GM12878 (cell line): ENCODE data around the gene PRDM16. TPM values are rescaled to one million over a fixed set of nuclear protein-coding genes. Genes with fewer than 3 reads are reported as not detected.

ENCODE experiments used
- ATAC-seq: fragments of 200-7000 bp; cut with Tn5 transposase; 3 replicates; pipeline ENCODE4 v1.9.1; 2020; ENCODE audit warnings: mild to moderate bottlenecking, moderate library complexity
- BruUV-seq: library from RNA; stranded (reverse); fragments of 400-500 nt; replicated peaks from 2 replicates; lab custom pipeline; 2021; lab: Mats Ljungman, UMichigan
- CTCF ChIA-PET: fragments of 300-600 bp; sonication (Branson Sonifier 250); formaldehyde crosslinking; extraction: SDS; loops from one replicate; lab custom pipeline; 2021; ENCODE audit warnings: inconsistent platforms; lab: Yijun Ruan, JAX
- POLR2A ChIA-PET: fragments of 350-600 bp; formaldehyde crosslinking; extraction: SDS; loops from one replicate; lab custom pipeline; 2021; ENCODE audit warnings: inconsistent platforms; lab: Charles Lee
- RAD21 ChIA-PET: fragments of 300-600 bp; sonication (Branson Sonifier 250); formaldehyde crosslinking; loops from one replicate; lab custom pipeline; 2023; ENCODE audit warnings: antibody characterized with exemption; ENCODE audit not compliant: unreplicated experiment; lab: Charles Lee
- SMC1A ChIA-PET: fragments of 300-600 bp; sonication (Branson Sonifier 250); formaldehyde crosslinking; loops from one replicate; lab custom pipeline; 2023; ENCODE audit not compliant: unreplicated experiment, uncharacterized antibody; lab: Charles Lee
- DNase-seq: peaks from one replicate; pipeline ENCODE4 v3.0.0-alpha.2; 2011; ENCODE audit warnings: low read depth, low spot score
- FAIRE-seq: peaks from 3 replicates; lab custom pipeline; 2011; peaks lifted over from hg19 to GRCh38; lab: Jason Lieb, UNC
- H2AFZ ChIP-seq: 2 replicates; pipeline ENCODE4 v1.6.0; 2011; ENCODE audit warnings: low read depth, low read length, control low read depth; ENCODE audit not compliant: control insufficient read depth
- H3K27ac ChIP-seq: 2 replicates; pipeline ENCODE4 v1.5.1; 2011; ENCODE audit warnings: control low read depth; ENCODE audit not compliant: control insufficient read depth, insufficient read depth
- H3K27me3 ChIP-seq, 2 experiments: replicated peaks in 1 of 2; 2 replicates each; pipeline versions ENCODE4 v1.6.0 to v1.6.1; 2011; ENCODE audit warnings: low read length in 1 of 2; ENCODE audit not compliant: control insufficient read depth in 2 of 2, insufficient read depth in 2 of 2
- H3K36me3 ChIP-seq, 2 experiments: 2 replicates each; pipeline ENCODE4 v1.5.1; 2011; ENCODE audit warnings: low read length in 1 of 2; ENCODE audit not compliant: control insufficient read depth in 2 of 2, insufficient read depth in 2 of 2
- H3K4me1 ChIP-seq: 2 replicates; pipeline ENCODE4 v1.6.1; 2011; ENCODE audit warnings: mild to moderate bottlenecking, low read length, moderate library complexity, mixed read lengths; ENCODE audit not compliant: control insufficient read depth, insufficient read depth
- H3K4me2 ChIP-seq: 2 replicates; pipeline ENCODE4 v1.6.0; 2011; ENCODE audit warnings: control low read depth; ENCODE audit not compliant: control insufficient read depth, insufficient read depth
- H3K4me3 ChIP-seq: fragments of 200-600 bp; sonication (generic); 2 replicates; pipeline ENCODE4 v1.5.1; 2016
- H3K79me2 ChIP-seq: 2 replicates; pipeline ENCODE4 v1.6.0; 2011; ENCODE audit warnings: low read length; ENCODE audit not compliant: control insufficient read depth, insufficient read depth
- H3K9ac ChIP-seq: 2 replicates; pipeline ENCODE4 v1.8.0; 2011; ENCODE audit warnings: low read length, control low read depth, mixed read lengths; ENCODE audit not compliant: control insufficient read depth, insufficient read depth
- H3K9me3 ChIP-seq: replicated peaks from 3 replicates; pipeline ENCODE4 v1.5.1; 2011; ENCODE audit warnings: mild to moderate bottlenecking, low read length; ENCODE audit not compliant: control insufficient read depth, insufficient read depth
- H4K20me1 ChIP-seq: 2 replicates; pipeline ENCODE4 v1.6.0; 2011; ENCODE audit not compliant: control insufficient read depth, insufficient read depth
- MYB ChIP-seq: fragments of 150-350 bp; IDR thresholded peaks from 2 replicates; pipeline ENCODE4 v1.6.1; 2014; ENCODE audit warnings: mild to moderate bottlenecking, low read depth, low read length, borderline replicate concordance
- NBN ChIP-seq: fragments of 450-650 bp; IDR thresholded peaks from 2 replicates; pipeline ENCODE4 v1.6.1; 2016
- RELA ChIP-seq: fragments of 450-650 bp; IDR thresholded peaks from 2 replicates; pipeline ENCODE4 v1.8.0; 2014; ENCODE audit warnings: borderline replicate concordance; ENCODE audit not compliant: partially characterized antibody
- SIN3A ChIP-seq: IDR thresholded peaks from 2 replicates; pipeline ENCODE4 v1.6.1; 2012; ENCODE audit warnings: low read depth, low read length, improper control_type of control experiment
- SUZ12 ChIP-seq: fragments of 200-600 bp; sonication (generic); IDR thresholded peaks from one replicate; pipeline ENCODE4 v1.6.1; 2018; ENCODE audit warnings: antibody characterized with exemption, mild to moderate bottlenecking; ENCODE audit not compliant: unreplicated experiment
- ZNF384 ChIP-seq: IDR thresholded peaks from 2 replicates; pipeline ENCODE4 v1.6.1; 2012; ENCODE audit warnings: low read depth, mild to moderate bottlenecking, low read length, improper control_type of control experiment, borderline replicate concordance
- WGBS: methylation state at CpG from one replicate; pipeline ENCODE4 v1.1.6; 2016; ENCODE audit warnings: low lambda C conversion rate; ENCODE audit not compliant: insufficient replicate concordance, insufficient coverage; ENCODE audit errors: missing lambda C conversion rate; 5-methylcytosine and 5-hydroxymethylcytosine counted together
- in situ Hi-C: fragments of 300-500 bp; cut with MboI; formaldehyde crosslinking; loops from 9 replicates; pipeline ENCODE4 v1.14.3; 2018; ENCODE audit warnings: mixed read lengths
- intact Hi-C: fragments of 100-400 bp; cut with micrococcal nuclease; formaldehyde crosslinking; loops from one replicate; pipeline ENCODE4 v1.14.2; 2022; ENCODE audit not compliant: unreplicated experiment
- polyA plus RNA-seq, 11 experiments: library from polyadenylated mRNA; depleted of rRNA in 4 of 11; unstranded in 6 of 11; stranded (reverse) in 5 of 11; fragments of >200 nt; fragmentation: Nextera tagmentation in 4 of 11; fragmentation: Illumina TruSeq in 1 of 11; extraction: Ambion mirVana in 4 of 11; extraction: Trizol in 1 of 11; gene quantifications; 1 replicate in 1 of 11; 2 replicates in 10 of 11; pipeline versions ENCODE4 v1.2.1 to v1.2.3, GENCODE V29; 2011 to 2016; ENCODE audit warnings: inconsistent platforms in 2 of 11, missing spikeins in 2 of 11, low read depth in 1 of 11
- total RNA-seq, 4 experiments: library from RNA; depleted of rRNA in 3 of 4; stranded (reverse); fragments of >200 nt in 3 of 4; fragmentation: Illumina TruSeq in 1 of 4; extraction: Trizol in 1 of 4; gene quantifications; 2 replicates each; pipeline versions ENCODE4 v1.2.1 to v1.2.3, GENCODE V29; 2013 to 2021
- TF ChIP-seq, protein P1 (sequence below): IDR thresholded peaks from 2 replicates; pipeline ENCODE4 v1.6.1; 2012; ENCODE audit warnings: improper control_type of control experiment, low read depth, low read length; ENCODE audit not compliant: insufficient replicate concordance
- TF ChIP-seq, protein P2 (sequence below): fragments of 450-650 bp; IDR thresholded peaks from 2 replicates; pipeline ENCODE4 v1.6.1; 2016; ENCODE audit warnings: mild to moderate bottlenecking, moderate library complexity, borderline replicate concordance
- TF ChIP-seq, protein P3 (sequence below): IDR thresholded peaks from 2 replicates; pipeline ENCODE4 v1.6.1; 2012; ENCODE audit warnings: low read depth, low read length, improper control_type of control experiment

Gene PRDM16
- total and polyA plus RNA-seq, 10 of the 15 experiments (the other 5 are each of a cell fraction or from before 2014, with no cell fraction given), result 0.03 TPM; not detected in 9

- TF ChIP-seq, protein P1, sequence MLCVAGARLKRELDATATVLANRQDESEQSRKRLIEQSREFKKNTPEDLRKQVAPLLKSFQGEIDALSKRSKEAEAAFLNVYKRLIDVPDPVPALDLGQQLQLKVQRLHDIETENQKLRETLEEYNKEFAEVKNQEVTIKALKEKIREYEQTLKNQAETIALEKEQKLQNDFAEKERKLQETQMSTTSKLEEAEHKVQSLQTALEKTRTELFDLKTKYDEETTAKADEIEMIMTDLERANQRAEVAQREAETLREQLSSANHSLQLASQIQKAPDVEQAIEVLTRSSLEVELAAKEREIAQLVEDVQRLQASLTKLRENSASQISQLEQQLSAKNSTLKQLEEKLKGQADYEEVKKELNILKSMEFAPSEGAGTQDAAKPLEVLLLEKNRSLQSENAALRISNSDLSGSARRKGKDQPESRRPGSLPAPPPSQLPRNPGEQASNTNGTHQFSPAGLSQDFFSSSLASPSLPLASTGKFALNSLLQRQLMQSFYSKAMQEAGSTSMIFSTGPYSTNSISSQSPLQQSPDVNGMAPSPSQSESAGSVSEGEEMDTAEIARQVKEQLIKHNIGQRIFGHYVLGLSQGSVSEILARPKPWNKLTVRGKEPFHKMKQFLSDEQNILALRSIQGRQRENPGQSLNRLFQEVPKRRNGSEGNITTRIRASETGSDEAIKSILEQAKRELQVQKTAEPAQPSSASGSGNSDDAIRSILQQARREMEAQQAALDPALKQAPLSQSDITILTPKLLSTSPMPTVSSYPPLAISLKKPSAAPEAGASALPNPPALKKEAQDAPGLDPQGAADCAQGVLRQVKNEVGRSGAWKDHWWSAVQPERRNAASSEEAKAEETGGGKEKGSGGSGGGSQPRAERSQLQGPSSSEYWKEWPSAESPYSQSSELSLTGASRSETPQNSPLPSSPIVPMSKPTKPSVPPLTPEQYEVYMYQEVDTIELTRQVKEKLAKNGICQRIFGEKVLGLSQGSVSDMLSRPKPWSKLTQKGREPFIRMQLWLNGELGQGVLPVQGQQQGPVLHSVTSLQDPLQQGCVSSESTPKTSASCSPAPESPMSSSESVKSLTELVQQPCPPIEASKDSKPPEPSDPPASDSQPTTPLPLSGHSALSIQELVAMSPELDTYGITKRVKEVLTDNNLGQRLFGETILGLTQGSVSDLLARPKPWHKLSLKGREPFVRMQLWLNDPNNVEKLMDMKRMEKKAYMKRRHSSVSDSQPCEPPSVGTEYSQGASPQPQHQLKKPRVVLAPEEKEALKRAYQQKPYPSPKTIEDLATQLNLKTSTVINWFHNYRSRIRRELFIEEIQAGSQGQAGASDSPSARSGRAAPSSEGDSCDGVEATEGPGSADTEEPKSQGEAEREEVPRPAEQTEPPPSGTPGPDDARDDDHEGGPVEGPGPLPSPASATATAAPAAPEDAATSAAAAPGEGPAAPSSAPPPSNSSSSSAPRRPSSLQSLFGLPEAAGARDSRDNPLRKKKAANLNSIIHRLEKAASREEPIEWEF, result no peak
- TF ChIP-seq, all 136 proteins: peak for 0
These were observed 364.8 kb downstream of the PRDM16 start (continued) for GRCh38 chr1:3433596-3434320.

- ChIA-PET CTCF (no interaction called here), POLR2A (no interaction called here), RAD21 (no interaction called here), SMC1A (no interaction called here)
- 48% methylated on average over 34 of the region's 40 CpGs for WGBS
- H3K27ac ChIP-seq, result no peak overlapping the region
- no peaks in the 10 kb centered on the region for H3K4me1 ChIP-seq
- ATAC-seq, result no peak
- in situ Hi-C loops, result loop anchor here (10.0 kb wide), 1 partner anchor 60 kb away; no protein-coding TSS in a partner anchor
- H4K20me1 ChIP-seq, result no peaks in the 10 kb centered on the region
- intact Hi-C loops, result no loop called here
- no peak overlapping the region for H2AFZ ChIP-seq
- no peak overlapping the region for H3K4me2 ChIP-seq
- no peaks in the 10 kb centered on the region for H3K27me3 ChIP-seq
- no peak for FAIRE-seq
- no peaks in the 10 kb centered on the region for H3K36me3 ChIP-seq
- H3K79me2 ChIP-seq, result no peaks in the 10 kb centered on the region
- H3K4me3 ChIP-seq, result no peak overlapping the region
- H3K9ac ChIP-seq, result no peak overlapping the region
- DNase-seq, result no peak
- no peaks in the 10 kb centered on the region for H3K9me3 ChIP-seq
- no TSS peak for BruUV-seq
- TF ChIP-seq, protein P2, sequence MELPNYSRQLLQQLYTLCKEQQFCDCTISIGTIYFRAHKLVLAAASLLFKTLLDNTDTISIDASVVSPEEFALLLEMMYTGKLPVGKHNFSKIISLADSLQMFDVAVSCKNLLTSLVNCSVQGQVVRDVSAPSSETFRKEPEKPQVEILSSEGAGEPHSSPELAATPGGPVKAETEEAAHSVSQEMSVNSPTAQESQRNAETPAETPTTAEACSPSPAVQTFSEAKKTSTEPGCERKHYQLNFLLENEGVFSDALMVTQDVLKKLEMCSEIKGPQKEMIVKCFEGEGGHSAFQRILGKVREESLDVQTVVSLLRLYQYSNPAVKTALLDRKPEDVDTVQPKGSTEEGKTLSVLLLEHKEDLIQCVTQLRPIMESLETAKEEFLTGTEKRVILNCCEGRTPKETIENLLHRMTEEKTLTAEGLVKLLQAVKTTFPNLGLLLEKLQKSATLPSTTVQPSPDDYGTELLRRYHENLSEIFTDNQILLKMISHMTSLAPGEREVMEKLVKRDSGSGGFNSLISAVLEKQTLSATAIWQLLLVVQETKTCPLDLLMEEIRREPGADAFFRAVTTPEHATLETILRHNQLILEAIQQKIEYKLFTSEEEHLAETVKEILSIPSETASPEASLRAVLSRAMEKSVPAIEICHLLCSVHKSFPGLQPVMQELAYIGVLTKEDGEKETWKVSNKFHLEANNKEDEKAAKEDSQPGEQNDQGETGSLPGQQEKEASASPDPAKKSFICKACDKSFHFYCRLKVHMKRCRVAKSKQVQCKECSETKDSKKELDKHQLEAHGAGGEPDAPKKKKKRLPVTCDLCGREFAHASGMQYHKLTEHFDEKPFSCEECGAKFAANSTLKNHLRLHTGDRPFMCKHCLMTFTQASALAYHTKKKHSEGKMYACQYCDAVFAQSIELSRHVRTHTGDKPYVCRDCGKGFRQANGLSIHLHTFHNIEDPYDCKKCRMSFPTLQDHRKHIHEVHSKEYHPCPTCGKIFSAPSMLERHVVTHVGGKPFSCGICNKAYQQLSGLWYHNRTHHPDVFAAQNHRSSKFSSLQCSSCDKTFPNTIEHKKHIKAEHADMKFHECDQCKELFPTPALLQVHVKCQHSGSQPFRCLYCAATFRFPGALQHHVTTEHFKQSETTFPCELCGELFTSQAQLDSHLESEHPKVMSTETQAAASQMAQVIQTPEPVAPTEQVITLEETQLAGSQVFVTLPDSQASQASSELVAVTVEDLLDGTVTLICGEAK, result no peak
- TF ChIP-seq SIN3A, result no peak
- no peak for TF ChIP-seq ZNF384
- TF ChIP-seq, protein P3, sequence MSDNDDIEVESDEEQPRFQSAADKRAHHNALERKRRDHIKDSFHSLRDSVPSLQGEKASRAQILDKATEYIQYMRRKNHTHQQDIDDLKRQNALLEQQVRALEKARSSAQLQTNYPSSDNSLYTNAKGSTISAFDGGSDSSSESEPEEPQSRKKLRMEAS, result no peak
- TF ChIP-seq RELA, result no peak
- TF ChIP-seq SUZ12, result no peak
- no peak for TF ChIP-seq NBN
- no peak for TF ChIP-seq MYB
These were observed 365.6 kb downstream of the PRDM16 start for GRCh38 chr1:3434406-3435110.
